Activated naive CD4-positive, alpha-beta T cell (primary cell): ENCODE data around the gene CEBPB.
"Not testable (repeated sequence)": the region's sequence is repeated elsewhere in the genome, so short reads cannot be mapped to it uniquely, and the experiment has no call there.

ENCODE experiments used
- DNase-seq, 4 experiments: peaks; one replicate each; lab custom pipeline; 2025; lab: John Stamatoyannopoulos, UW

CEBPB gene

DNA sequence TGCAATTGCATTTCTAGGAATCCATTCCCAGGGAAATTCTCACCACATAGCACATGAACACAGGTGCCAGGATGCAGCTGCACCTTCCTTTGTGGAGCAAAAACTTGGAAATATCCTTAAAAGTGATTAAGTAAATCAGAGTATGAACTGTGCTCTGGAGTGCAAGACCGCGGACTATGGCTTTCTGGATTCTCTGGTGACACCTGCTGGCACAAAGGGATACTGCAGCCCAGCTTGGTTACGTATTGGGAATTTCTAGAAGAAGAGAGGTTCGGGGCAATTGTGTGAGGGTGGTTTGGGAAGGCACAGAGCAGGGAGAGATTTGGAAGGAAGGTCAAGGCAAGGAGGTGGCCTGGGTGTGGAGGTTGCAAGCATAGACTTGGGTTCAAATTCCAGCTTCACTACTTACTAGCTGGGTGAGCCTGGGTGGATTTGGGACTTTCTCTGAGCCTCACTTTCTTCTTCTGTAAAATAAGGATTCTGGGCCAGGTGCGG lies 21.3 kb upstream of the CEBPB start:
- DNase-seq: peak; percentile 57 to 79 (median 77)

DNA sequence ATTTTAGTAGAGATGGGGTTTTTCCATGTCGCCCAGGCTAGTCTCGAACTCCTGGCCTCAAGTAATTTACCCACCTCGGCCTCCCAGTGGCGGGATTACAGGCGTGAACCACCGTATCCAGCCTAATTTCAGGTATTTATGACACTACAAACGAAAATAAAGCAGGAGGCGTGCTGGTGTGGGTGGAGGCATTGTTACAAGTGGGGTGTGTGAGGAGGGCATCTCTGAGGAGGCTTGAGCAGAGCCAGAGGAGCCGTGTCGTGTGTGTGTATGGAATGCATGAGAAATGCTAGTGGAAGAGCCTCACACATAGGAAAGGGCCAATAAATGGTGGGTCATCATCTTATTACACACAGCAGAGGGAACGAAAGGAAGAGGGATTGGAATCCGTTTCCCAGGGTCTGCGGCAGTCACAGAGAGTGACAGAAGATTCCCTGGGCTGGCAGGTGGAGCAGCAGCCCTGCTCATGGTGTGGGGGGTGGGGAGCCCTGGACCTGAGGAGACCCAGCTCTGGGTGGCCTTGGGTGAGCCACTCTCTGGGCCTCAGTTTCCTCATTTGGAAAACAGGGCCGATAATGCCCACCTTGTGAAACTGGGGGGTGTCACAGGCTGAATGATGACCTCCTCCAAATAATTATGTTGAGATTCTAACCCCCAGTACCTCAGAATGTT lies 19.9 kb upstream of the CEBPB start:
- DNase-seq: no peak

DNA sequence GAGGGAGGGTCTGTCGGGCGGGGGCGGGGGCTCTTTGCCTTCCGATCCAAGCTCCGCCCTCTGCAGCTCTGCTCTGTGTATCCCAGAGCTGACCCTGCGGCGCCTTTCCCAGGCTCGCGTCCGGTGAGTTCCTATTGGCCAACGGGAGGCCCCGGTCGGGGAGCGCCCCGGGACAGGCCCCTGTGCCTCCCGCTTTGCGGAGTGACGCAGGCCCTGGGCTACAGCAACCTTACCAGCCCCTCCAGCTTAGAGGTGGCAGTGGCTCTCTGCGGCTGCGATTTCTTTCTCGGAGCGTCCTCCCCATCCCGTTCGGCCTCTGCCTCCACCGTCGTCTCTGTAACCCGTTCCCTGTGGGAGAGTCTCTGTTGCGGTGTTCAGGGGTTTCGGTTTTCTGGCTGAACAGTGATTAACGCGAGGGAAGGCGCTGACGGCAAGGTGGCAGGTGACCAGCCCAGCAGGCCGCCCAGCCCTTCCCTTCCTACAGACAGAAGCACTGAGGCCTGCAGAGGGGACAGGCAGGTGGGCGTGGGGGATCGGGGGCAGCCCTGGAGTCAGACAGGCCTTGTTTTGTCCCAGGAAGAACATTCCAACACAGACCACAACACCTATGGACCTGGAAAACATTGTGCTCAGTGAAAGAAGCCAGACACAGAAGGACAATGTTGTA lies 18.1 kb upstream of the CEBPB start:
- no peak for DNase-seq

DNA sequence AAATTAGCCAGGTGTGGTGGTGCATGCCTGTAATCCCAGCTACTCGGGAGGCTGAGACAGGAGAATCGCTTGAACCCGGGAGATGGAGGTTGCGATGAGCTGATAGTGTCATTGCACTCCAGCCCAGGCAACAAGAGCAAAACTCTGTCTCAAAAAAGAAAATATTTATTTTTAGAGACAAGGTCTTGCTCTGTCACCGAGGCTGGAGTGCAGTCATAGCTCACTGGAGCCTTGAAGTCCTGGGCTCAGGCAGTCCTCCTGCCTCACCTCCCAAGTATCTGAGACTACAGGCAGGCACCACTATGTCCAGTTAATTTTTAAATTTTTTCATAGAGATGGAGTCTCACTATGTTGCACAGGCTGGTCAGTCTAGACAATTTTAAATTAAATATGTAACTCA lies 16.2 kb upstream of the CEBPB start:
- no peak for DNase-seq

DNA sequence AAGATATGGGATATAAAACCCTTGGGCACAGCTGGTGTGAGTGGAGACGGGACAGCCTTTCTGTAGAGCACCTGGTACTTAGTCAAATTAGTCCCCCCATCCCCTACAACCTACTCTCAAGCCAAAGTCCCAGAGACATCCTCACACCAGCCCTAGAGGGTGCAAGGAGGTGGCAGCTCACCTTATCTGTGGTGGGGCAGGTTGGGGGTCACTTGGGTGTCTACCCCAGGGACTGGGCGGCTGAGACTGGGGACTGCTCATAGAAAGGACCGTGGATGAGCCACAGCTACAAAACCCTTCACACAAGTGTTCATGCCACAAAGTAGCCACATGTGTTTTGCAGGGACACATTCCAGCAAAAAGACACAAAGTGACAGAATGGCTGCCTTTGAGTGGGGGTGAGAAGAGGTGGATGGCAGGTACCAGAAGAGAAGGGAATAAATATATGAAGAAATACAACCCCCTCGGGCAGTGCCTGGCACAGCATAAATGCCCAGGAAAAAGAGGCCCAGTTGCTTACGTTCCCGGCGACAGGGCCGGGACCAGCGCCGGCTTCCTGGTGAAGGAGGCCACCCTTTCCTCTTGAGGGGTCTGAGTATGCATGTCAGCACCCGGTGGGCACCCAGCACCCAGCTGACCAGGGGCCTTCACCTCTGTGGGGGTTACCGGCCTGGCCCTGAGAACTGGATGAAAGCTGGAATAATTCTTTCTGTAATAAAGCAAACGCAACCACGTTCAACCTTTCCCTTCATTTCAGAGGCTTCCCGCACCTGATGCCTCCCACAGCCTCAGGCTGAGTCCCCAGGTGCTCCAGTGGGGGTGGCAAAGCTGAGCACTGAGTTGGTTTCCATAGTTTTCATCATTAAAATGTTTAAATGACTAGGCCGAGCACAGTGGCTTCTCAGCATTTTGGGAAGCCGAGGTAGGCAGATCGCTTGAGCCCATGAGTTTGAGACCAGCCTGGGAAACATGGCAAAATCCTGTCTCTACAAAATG lies 14.4 kb upstream of the CEBPB start:
- no peak for DNase-seq

DNA sequence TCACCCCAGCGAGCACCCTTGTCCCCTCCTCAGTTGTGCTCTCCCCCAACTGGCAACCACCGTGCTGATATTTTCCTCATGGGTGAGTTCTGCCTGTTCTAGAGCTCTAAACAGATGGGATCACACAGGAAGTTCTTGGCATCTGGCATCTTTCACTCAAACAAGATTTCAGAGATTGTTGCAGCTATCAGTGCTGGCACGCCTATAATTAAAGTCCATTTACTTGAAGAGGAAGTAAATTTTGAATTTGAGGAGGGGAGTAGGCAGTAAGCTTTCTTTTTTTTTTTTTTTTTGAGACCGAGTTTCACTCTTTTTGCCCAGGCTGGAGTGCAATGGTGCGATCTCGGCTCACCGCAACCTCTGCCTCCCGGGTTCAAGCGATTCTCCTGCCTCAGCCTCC lies 12.0 kb upstream of the CEBPB start:
- not testable (repeated sequence) for DNase-seq

DNA sequence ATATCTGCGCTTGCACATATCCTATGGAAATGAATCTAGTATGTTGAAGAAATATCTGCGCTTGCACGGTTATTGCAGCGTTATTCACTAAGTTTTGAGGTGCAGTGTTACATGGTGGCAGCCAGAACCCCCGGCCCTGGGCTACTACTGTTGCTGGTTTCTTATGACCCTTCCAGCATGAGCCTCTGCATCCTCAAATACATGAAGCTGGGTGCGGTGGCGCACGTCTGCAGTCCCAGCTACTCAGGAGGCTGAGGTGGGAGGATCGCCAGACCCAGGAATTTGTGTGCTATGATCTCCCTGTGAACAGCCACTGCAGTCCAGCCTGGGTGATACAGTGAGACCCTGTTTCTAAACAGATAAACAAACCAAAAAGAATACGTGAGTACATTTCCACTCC lies 9.3 kb upstream of the CEBPB start:
- DNase-seq: no peak

DNA sequence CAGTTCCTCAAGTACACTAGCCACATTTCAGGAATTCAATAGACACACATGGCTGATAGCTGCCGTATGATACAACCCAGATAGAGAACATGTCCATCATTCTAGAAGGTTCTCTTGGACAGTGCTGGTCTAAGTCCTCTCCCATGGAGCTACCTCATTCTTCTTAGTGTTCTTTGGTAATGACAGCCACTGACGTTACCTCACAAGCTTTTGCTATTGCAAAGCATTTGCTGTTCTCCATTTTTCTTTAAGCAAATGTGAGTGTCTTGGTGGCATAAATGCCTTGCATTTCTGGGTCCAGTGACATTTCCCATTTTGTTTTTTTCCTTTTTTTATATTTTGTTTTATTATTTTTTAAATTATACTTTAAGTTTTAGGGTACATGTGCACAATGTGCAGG lies 8.3 kb upstream of the CEBPB start:
- DNase-seq: no peak

DNA sequence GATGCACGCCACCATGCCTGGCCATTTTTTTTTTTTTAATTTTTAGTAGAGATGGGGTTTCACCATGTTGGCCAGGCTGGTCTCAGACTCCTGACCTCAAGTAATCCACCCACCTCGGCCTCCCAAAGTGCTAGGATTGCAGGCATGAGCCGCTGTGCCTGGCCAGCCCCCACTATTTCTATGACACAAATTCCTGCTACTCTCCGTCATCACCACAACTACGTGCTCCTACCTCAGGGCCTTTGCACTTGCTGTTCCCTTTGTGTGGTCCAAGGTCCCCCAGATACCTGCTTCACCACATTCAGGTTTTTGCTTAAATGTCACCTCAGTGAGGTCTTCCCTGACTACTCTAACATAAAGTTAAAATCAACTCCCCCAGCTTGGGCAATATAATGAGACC lies 5.2 kb upstream of the CEBPB start:
- no peak for DNase-seq

DNA sequence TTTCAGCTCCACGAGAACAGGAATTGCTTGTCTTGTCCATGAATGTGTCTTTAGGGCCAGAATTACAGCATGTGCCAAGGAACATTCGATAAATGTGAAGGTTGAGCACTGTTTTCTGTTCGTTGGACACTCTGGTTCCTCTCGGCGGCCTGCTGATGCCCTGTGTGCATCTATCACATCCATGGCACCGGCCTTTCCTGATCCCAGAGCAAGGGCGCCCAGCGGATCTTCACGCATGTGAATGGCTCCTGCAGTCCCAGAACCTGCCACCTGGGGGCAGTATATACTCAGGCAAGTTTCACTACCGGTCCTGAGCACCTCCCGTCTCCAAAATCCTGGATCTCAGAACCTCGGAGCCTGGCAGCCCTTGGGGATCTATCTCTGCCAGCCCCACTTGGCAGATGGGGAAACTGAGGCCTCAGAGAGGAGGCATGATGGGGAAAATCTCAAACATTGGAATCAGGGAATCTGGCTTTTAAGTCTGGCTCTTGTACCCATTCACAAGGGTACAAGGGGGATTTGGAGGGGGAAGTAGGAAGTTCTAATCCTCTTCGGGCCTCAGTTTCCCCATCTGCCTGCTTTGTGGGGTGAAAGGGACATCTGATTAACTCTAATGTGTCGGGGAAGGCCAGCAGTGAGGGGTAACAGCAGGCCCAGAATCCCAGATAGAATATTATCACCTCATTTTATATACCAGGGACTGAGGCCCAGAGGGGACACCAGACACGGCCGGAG lies 4.3 kb upstream of the CEBPB start:
- DNase-seq: peak; percentile 87 to 95 (median 88)

DNA sequence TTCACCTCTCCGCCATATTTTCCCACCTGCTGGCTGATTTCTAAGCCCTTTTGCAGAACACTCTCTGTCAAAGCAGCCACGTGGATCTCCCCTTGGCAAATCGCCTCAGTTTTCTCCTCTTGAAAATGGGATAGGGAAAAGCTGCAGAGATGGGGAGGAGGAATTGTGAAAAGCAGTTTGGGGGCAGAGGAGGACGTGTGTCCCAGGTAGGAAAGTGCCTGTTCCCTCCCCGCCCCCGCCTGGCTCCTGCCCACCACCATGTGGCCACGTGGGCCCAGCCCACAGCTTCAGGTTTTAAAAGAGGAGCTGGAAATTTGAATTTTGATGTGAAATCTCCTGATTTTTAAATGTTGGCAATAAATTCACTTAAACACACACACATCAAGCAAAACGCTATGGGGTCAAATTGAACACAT lies 3.6 kb upstream of the CEBPB start:
- no peak for DNase-seq

DNA sequence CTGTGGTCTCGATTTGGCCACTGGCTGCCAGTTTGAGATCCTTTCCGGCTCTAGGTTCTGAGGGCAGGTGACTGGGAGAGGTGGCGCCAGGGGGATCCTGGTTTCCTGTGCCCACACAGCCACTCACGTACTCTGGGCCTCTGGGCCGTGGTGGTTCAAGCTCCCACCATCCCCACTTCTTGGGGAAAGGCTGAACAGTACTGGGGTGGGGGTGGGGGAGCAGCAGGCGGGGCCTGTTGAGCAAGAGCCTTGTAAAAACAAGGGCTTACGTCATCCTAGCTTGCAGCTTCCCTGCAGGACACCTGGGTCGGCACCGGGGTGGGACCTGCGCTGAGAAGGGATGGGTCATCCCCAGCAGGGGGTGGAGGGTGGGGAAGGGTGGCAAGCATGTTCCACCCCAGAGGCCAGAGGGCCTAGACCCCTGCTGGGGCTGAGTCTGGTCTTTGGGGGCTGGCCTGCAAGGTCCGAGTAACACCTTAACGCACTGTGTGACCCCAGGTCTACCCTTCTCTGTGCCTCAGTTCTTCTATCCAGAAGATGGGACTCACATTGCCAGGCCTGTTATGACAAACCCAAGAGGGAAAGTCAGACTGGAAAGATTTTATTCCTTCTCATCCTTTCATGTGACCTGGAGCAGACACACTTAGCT lies 3.1 kb upstream of the CEBPB start:
- no peak for DNase-seq

DNA sequence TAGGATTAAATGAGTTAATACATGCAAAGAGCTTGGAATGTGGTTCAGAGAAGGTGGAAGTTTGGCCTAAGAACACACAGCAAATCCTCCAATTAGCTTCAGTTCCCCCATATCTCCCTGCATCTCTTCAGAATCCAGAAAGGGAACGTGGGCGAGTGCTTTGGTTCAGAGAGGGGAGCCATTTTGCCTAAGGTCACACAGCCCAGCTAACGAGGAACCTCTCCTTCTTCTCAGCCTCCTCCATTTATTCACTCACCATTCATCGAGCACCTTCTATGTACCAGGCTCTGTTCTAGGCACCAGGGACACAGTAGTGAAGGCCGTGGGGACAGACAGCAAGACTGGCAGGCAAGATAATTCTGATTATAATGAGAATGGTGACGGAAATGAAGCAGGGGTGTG lies 2.3 kb upstream of the CEBPB start:
- no peak for DNase-seq

DNA sequence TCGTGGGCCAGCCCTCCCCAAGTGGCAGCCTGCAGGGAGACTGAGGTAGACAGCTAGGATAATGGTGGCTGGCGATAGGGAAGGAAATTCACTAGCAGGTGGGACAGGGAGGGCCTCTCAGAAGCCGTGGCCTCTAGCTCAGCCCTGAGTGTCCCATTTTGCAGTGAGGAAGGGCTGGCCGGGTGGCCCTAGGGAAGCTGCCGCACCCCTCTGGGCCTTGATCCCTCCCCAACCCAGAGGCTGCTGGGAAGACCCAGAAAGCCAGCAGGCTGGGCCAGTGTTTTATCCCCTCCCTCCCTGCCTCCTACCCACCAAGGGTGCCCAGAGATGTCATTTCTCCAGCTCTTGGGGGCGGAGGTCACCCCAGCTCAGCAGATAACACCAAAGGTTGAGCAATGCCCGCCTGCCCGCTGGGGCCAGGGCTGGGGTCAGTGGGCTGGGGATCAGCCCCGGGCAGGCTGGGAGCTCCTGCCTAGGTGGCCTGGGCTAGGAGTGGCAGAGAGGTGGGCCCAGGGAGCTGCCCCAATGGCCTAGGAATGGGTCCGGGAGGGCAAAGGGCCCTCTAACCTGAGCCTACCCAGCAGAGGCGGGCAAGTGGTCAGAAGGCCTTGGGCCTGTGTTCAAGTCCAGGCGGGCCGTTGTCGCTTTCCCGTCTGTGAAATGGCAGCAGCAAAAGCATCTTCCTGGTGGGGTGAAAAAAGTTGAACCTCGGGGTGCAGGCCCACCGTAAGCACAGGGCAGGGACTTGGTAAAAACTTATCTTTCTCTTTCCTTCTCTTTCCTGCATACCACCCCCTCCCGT lies 1.6 kb upstream of the CEBPB start:
- DNase-seq: no peak

DNA sequence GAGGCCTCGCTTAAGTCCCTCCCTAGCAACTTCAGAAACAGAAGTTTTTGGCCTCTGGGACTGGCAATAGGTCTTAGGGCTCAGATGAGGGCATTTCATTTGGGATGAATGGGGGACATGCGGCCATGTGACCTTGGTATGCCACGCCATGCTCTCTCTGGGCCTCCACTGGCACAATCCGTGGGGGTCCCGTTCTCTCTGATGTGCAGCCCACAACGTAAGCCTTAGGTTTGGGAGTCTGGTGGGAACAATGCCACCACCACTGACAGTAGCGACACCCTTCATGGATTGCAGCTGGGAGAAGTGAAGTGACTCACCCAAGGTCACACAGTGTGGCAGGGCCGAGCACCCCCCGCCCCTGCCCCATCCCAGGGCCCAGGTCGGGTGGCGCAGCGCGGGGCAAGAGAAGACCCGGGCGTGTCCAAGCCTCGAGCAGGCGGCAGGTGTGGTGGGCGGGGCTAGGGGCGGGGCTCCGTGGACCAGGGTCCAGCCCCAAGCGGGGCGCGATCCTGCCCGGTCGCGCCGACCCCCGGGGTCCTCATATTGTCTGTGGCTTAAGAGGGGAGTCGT lies 864 bp upstream of the CEBPB start:
- peak in 2 of 4 experiments; percentile 36 to 43 for DNase-seq

DNA sequence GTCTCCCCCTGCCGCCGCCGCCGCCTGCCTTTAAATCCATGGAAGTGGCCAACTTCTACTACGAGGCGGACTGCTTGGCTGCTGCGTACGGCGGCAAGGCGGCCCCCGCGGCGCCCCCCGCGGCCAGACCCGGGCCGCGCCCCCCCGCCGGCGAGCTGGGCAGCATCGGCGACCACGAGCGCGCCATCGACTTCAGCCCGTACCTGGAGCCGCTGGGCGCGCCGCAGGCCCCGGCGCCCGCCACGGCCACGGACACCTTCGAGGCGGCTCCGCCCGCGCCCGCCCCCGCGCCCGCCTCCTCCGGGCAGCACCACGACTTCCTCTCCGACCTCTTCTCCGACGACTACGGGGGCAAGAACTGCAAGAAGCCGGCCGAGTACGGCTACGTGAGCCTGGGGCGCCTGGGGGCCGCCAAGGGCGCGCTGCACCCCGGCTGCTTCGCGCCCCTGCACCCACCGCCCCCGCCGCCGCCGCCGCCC lies 474 bp downstream of the CEBPB start:
- peak in 3 of 4 experiments; percentile 52 to 68 (median 58) for DNase-seq

DNA sequence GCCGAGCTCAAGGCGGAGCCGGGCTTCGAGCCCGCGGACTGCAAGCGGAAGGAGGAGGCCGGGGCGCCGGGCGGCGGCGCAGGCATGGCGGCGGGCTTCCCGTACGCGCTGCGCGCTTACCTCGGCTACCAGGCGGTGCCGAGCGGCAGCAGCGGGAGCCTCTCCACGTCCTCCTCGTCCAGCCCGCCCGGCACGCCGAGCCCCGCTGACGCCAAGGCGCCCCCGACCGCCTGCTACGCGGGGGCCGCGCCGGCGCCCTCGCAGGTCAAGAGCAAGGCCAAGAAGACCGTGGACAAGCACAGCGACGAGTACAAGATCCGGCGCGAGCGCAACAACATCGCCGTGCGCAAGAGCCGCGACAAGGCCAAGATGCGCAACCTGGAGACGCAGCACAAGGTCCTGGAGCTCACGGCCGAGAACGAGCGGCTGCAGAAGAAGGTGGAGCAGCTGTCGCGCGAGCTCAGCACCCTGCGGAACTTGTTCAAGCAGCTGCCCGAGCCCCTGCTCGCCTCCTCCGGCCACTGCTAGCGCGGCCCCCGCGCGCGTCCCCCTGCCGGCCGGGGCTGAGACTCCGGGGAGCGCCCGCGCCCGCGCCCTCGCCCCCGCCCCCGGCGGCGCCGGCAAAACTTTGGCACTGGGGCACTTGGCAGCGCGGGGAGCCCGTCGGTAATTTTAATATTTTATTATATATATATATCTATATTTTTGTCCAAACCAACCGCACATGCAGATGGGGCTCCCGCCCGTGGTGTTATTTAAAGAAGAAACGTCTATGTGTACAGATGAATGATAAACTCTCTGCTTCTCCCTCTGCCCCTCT lies 1.1 kb downstream of the CEBPB start:
- DNase-seq: peak; percentile 58 to 68 (median 62)

DNA sequence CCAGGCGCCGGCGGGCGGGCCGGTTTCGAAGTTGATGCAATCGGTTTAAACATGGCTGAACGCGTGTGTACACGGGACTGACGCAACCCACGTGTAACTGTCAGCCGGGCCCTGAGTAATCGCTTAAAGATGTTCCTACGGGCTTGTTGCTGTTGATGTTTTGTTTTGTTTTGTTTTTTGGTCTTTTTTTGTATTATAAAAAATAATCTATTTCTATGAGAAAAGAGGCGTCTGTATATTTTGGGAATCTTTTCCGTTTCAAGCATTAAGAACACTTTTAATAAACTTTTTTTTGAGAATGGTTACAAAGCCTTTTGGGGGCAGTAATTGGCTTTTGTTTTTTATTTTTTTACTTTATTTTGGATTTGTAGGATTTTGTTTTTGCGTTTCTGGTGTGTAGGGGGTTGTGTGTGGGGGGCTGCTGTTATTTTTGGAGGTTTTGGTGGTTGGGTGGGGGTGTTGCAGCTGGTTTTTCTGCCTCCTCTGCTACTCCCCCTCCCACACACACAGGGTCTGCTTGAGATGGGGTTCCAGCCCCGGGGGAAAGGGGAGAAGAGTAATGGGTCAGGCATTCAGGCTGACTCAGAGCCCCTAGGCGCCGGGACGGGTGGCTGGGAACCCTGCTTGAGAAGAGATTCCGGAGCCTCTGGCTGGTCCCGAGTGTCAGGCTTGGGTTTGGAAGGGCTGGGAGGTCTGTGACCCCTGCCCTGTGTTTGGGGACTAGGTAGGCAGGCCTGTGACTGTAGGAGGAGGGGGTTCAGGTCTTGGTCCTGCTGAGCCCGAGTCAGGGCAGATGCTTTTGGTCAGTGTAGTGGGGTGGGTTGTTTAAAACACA lies 2.0 kb downstream of the CEBPB start:
- DNase-seq: peak in 2 of 4 experiments; percentile 63 to 65
